NB4 (cell line): ENCODE data around the gene TMED9.

Source experiments
- MYC ChIP-seq: IDR thresholded peaks from 2 replicates; pipeline ENCODE4 v1.6.1; 2011; ENCODE audit warnings: low read depth, low read length
- TF ChIP-seq, protein P1 (sequence below): IDR thresholded peaks from one replicate; pipeline ENCODE4 v1.5.1; 2012; ENCODE audit warnings: low read depth, low read length
- TF ChIP-seq, protein P2 (sequence below): IDR thresholded peaks from 2 replicates; pipeline ENCODE4 v1.6.1; 2011; ENCODE audit warnings: low read depth, low read length

DNA sequence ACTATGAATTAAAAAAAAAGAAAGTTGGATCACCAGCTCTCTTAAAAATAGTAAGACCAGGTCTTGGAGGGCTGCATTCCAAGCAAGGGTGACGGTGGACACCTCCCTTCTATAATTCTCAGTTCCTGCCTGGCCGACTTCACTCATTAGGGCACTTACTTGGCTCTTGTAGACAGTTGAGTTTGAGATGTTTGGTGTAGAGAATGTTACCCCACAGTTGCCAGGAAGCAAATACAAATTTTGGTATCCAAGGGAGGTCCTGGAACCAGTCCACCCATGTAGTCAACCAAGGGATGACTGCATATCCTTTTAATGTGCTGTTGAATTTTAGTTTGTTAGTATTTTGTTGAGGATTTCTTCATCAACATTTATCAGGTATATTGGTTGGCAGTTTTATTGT lies 28.6 kb downstream of the TMED9 start:
- TF ChIP-seq, protein P1, sequence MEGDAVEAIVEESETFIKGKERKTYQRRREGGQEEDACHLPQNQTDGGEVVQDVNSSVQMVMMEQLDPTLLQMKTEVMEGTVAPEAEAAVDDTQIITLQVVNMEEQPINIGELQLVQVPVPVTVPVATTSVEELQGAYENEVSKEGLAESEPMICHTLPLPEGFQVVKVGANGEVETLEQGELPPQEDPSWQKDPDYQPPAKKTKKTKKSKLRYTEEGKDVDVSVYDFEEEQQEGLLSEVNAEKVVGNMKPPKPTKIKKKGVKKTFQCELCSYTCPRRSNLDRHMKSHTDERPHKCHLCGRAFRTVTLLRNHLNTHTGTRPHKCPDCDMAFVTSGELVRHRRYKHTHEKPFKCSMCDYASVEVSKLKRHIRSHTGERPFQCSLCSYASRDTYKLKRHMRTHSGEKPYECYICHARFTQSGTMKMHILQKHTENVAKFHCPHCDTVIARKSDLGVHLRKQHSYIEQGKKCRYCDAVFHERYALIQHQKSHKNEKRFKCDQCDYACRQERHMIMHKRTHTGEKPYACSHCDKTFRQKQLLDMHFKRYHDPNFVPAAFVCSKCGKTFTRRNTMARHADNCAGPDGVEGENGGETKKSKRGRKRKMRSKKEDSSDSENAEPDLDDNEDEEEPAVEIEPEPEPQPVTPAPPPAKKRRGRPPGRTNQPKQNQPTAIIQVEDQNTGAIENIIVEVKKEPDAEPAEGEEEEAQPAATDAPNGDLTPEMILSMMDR: no peak
- TF ChIP-seq MYC: no peak
- TF ChIP-seq, protein P2, sequence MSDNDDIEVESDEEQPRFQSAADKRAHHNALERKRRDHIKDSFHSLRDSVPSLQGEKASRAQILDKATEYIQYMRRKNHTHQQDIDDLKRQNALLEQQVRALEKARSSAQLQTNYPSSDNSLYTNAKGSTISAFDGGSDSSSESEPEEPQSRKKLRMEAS: no peak
